Trophoblast cell (in vitro differentiated cells and primary cell): ENCODE data around the gene TBCD.
"Not testable (repeated sequence)": the region's sequence is repeated elsewhere in the genome, so short reads cannot be mapped to it uniquely, and the experiment has no call there.

Experiments
- DNase-seq, 2 donors: peaks; one replicate each; pipeline ENCODE4 v3.0.0-alpha.2; 2016
- H2AFZ ChIP-seq: 2 replicates; pipeline ENCODE4 v1.6.1; 2013; ENCODE audit warnings: low read length, moderate library complexity, mild to moderate bottlenecking; ENCODE audit not compliant: insufficient read depth, poor library complexity
- H2AK5ac ChIP-seq: 2 replicates; pipeline ENCODE4 v1.6.1; 2013; ENCODE audit warnings: mild to moderate bottlenecking, low read length
- H2BK120ac ChIP-seq: 2 replicates; pipeline ENCODE4 v1.6.1; 2013; ENCODE audit warnings: low read length, mild to moderate bottlenecking, moderate library complexity; ENCODE audit not compliant: insufficient read depth, poor library complexity
- H2BK12ac ChIP-seq: 2 replicates; pipeline ENCODE4 v1.6.1; 2013; ENCODE audit warnings: mild to moderate bottlenecking, low read length, moderate library complexity
- H2BK5ac ChIP-seq: 2 replicates; pipeline ENCODE4 v1.6.1; 2013; ENCODE audit warnings: low read length, low read depth, moderate library complexity, mild to moderate bottlenecking; ENCODE audit not compliant: poor library complexity
- H3K14ac ChIP-seq: 2 replicates; pipeline ENCODE4 v1.6.1; 2013; ENCODE audit warnings: mild to moderate bottlenecking, low read length
- H3K18ac ChIP-seq: 2 replicates; pipeline ENCODE4 v1.6.1; 2013; ENCODE audit warnings: mild to moderate bottlenecking, low read length
- H3K23ac ChIP-seq: 2 replicates; pipeline ENCODE4 v1.6.1; 2013; ENCODE audit warnings: low read length
- H3K27ac ChIP-seq: 2 replicates; pipeline ENCODE4 v1.5.1; 2013; ENCODE audit warnings: low read depth, mild to moderate bottlenecking, inconsistent platforms, low read length, moderate library complexity
- H3K27me3 ChIP-seq: 2 replicates; pipeline ENCODE4 v1.6.1; 2013; ENCODE audit warnings: inconsistent platforms, mild to moderate bottlenecking, low read length, moderate library complexity; ENCODE audit not compliant: insufficient read depth
- H3K36me3 ChIP-seq, 2 experiments: 1 replicate in 1 of 2; 2 replicates in 1 of 2; pipeline ENCODE4 v1.6.1; 2013; ENCODE audit warnings: low read length in 2 of 2, mild to moderate bottlenecking in 2 of 2, moderate library complexity in 1 of 2; ENCODE audit not compliant: insufficient read depth in 2 of 2, control insufficient read depth in 1 of 2
- H3K4ac ChIP-seq: 2 replicates; pipeline ENCODE4 v1.6.1; 2013; ENCODE audit warnings: low read depth, mild to moderate bottlenecking, low read length, moderate library complexity
- H3K4me1 ChIP-seq, 2 experiments: 1 replicate in 1 of 2; 2 replicates in 1 of 2; pipeline ENCODE4 v1.6.1; 2013; ENCODE audit warnings: low read length in 2 of 2, mild to moderate bottlenecking in 2 of 2, moderate library complexity in 1 of 2; ENCODE audit not compliant: insufficient read depth in 2 of 2, control insufficient read depth in 1 of 2
- H3K4me2 ChIP-seq: 2 replicates; pipeline ENCODE4 v1.6.1; 2013; ENCODE audit warnings: inconsistent platforms, mild to moderate bottlenecking, low read length, moderate library complexity
- H3K4me3 ChIP-seq: 2 replicates; pipeline ENCODE4 v1.5.1; 2013; ENCODE audit warnings: mild to moderate bottlenecking, low read depth, low read length, inconsistent platforms
- H3K79me1 ChIP-seq: one replicate; pipeline ENCODE4 v1.6.1; 2013; ENCODE audit warnings: low read length
- H3K79me2 ChIP-seq: 2 replicates; pipeline ENCODE4 v1.6.1; 2013; ENCODE audit warnings: low read length, mild to moderate bottlenecking; ENCODE audit not compliant: control insufficient read depth, insufficient read depth, poor library complexity
- H3K9ac ChIP-seq: 2 replicates; pipeline ENCODE4 v1.6.1; 2013; ENCODE audit warnings: mild to moderate bottlenecking, low read length
- H3K9me3 ChIP-seq: 2 replicates; pipeline ENCODE4 v1.6.1; 2013; ENCODE audit warnings: low read depth, mild to moderate bottlenecking, control low read depth, inconsistent platforms, low read length; ENCODE audit not compliant: insufficient read depth
- H4K12ac ChIP-seq: 2 replicates; pipeline ENCODE4 v1.6.1; 2013; ENCODE audit warnings: low read depth, mild to moderate bottlenecking, low read length, moderate library complexity
- H4K8ac ChIP-seq: 2 replicates; pipeline ENCODE4 v1.6.1; 2013; ENCODE audit warnings: low read depth, mild to moderate bottlenecking, low read length, moderate library complexity
- H4K91ac ChIP-seq: one replicate; pipeline ENCODE4 v1.6.1; 2013; ENCODE audit warnings: low read depth, mild to moderate bottlenecking, low read length, moderate library complexity
- WGBS: extraction: QIAGEN DNeasy Blood & Tissue Kit; methylation state at CpG from one replicate; pipeline ENCODE4 v1.1.7; 2013; ENCODE audit warnings: missing lambda C conversion rate; ENCODE audit not compliant: insufficient read length, insufficient coverage; ENCODE audit errors: extremely low coverage; 5-methylcytosine and 5-hydroxymethylcytosine counted together

TBCD gene

DNA sequence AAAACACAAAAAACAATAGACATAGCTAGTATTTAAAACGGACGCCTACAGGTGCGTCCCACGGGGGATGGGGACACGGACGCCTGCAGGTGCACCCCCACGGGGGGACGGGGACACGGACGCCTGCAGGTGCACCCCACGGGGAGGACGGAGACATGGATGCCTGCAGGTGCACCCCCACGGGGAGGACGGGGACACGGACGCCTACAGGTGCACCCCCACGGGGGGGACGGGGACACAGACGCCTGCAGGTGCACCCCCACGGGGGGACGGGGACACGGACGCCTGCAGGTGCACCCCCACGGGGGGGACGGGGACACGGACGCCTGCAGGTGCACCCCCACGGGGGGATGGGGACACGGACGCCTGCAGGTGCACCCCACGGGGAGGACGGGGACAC, 212.6 kb downstream of the TBCD start:
- H2BK12ac ChIP-seq, H3K4me1 ChIP-seq, H3K36me3 ChIP-seq, H4K12ac ChIP-seq, H3K4ac ChIP-seq, H3K18ac ChIP-seq, H3K27ac ChIP-seq, H4K8ac ChIP-seq, H3K4me2 ChIP-seq, H3K23ac ChIP-seq, H2BK120ac ChIP-seq, H2AK5ac ChIP-seq, H3K9me3 ChIP-seq, H3K14ac ChIP-seq, H3K9ac ChIP-seq, H3K79me1 ChIP-seq, H4K91ac ChIP-seq, H2AFZ ChIP-seq, H3K27me3 ChIP-seq, H3K4me3 ChIP-seq, H3K79me2 ChIP-seq, DNase-seq, H2BK5ac ChIP-seq: not testable (repeated sequence)
- WGBS, result no CpG with 5 or more reads among the region's 32 CpGs

DNA sequence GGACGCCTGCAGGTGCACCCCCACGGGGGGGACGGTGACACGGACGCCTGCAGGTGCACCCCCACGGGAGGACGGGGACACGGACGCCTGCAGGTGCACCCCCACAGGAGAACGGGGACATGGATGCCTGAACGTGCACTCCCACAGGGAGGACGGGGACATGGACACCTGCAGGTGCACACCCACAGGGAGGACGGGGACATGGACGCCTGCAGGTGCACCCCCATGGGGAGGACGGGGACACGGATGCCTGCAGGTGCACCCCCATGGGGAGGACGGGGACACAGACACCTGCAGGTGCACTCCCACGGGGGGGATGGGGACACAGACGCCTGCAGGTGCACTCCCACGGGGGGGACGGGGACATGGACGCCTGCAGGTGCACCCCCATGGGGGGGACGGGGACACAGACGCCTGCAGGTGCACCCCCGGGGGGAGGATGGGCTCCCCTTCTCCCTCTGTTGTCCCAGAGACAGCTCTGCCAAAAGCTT, 213.0 kb downstream of the TBCD start:
- Histone ChIP-seq H4K8ac (no peak overlapping the region), H3K27me3 (no peaks in the 10 kb centered on the region), H3K4me2 (no peak overlapping the region), H3K4me3 (no peak overlapping the region), H3K9ac (no peak overlapping the region), H3K79me2 (no peaks in the 10 kb centered on the region), H2BK5ac (no peak overlapping the region), H2BK120ac (no peak overlapping the region), H3K14ac (no peak overlapping the region), H2AFZ (no peak overlapping the region), H4K91ac (no peak overlapping the region), H3K4ac (no peak overlapping the region), H2AK5ac (no peak overlapping the region), H4K12ac (no peak overlapping the region), H2BK12ac (no peak overlapping the region), H3K9me3 (no peaks in the 10 kb centered on the region), H3K4me1 (peaks cover 0 to 2% of the 10 kb centered on the region in 2 experiments), H3K18ac (no peak overlapping the region), H3K27ac (no peak overlapping the region), H3K79me1 (no peaks in the 10 kb centered on the region), H3K36me3 (no peaks in the 10 kb centered on the region), H3K23ac (no peak overlapping the region)
- no CpG with 5 or more reads among the region's 25 CpGs for WGBS
- no peak for DNase-seq

DNA sequence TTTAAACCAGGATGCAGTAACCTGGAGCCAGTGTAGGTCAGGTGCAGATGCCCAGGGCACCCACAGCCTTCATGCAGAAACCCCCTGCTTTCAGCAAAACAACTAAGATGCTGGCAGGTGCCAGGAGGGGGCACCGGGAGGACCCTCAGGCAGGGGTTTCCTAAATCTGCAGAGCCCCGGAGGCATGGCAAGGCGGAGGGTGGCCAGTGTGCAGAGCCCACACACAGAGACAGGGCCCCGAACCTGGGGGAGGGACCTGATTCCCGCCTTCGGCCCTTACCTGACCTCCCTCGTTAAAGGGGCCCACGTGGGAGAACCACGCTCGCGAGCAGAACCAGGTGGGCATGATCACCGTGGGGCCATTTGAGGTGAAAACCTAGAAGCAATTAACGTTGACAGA, 213.5 kb downstream of the TBCD start:
- H2BK120ac ChIP-seq, result no peak overlapping the region
- no peak overlapping the region for H4K12ac ChIP-seq
- H2BK12ac ChIP-seq, result no peak overlapping the region
- no peak overlapping the region for H4K8ac ChIP-seq
- no peak overlapping the region for H2AFZ ChIP-seq
- H4K91ac ChIP-seq, result no peak overlapping the region
- H3K79me1 ChIP-seq, result no peaks in the 10 kb centered on the region
- H3K18ac ChIP-seq, result no peak overlapping the region
- H3K4me2 ChIP-seq, result no peak overlapping the region
- H3K36me3 ChIP-seq, result no peaks in the 10 kb centered on the region
- H3K4me1 ChIP-seq, result peaks cover 0 to 2% of the 10 kb centered on the region in 2 experiments
- H3K23ac ChIP-seq, result no peak overlapping the region
- no peaks in the 10 kb centered on the region for H3K79me2 ChIP-seq
- no CpG with 5 or more reads among the region's 13 CpGs for WGBS
- no peak overlapping the region for H3K27ac ChIP-seq
- no peak overlapping the region for H2AK5ac ChIP-seq
- no peak overlapping the region for H3K14ac ChIP-seq
- H3K27me3 ChIP-seq, result no peaks in the 10 kb centered on the region
- H3K4me3 ChIP-seq, result no peak overlapping the region
- no peaks in the 10 kb centered on the region for H3K9me3 ChIP-seq
- no peak for DNase-seq
- H2BK5ac ChIP-seq, result no peak overlapping the region
- H3K9ac ChIP-seq, result no peak overlapping the region
- H3K4ac ChIP-seq, result no peak overlapping the region

- no peak overlapping the region for H3K23ac ChIP-seq
- H4K12ac ChIP-seq, result no peak overlapping the region
- H3K4ac ChIP-seq, result no peak overlapping the region
- no peak overlapping the region for H3K4me2 ChIP-seq
- H3K9ac ChIP-seq, result no peak overlapping the region
- H3K27me3 ChIP-seq, result no peaks in the 10 kb centered on the region
- H2AK5ac ChIP-seq, result no peak overlapping the region
- peaks cover 9% of the 10 kb centered on the region for H3K9me3 ChIP-seq
- no CpG with 5 or more reads among the region's 7 CpGs for WGBS
- H3K4me3 ChIP-seq, result no peak overlapping the region
- no peak overlapping the region for H3K27ac ChIP-seq
- no peak overlapping the region for H2BK5ac ChIP-seq
- H2AFZ ChIP-seq, result no peak overlapping the region
- no peak overlapping the region for H2BK12ac ChIP-seq
- H4K91ac ChIP-seq, result no peak overlapping the region
- no peak for DNase-seq
- H3K79me2 ChIP-seq, result no peaks in the 10 kb centered on the region
- H2BK120ac ChIP-seq, result no peak overlapping the region
- H3K4me1 ChIP-seq, result peaks cover 0 to 2% of the 10 kb centered on the region in 2 experiments
- H3K79me1 ChIP-seq, result no peaks in the 10 kb centered on the region
- H3K36me3 ChIP-seq, result no peaks in the 10 kb centered on the region
- no peak overlapping the region for H3K18ac ChIP-seq
- no peak overlapping the region for H3K14ac ChIP-seq
- no peak overlapping the region for H4K8ac ChIP-seq
Measured at GRCh38 chr17:82966415-82966814, 214.6 kb downstream of the TBCD start.
